GM12878 (cell line): ENCODE measurements around the gene SYNGR2. TPM values are rescaled to one million over a fixed set of nuclear protein-coding genes. Genes with fewer than 3 reads are reported as not detected.

ENCODE experiments used
- ATAC-seq: fragments of 200-7000 bp; cut with Tn5 transposase; 3 replicates; pipeline ENCODE4 v1.9.1; 2020; ENCODE audit warnings: mild to moderate bottlenecking, moderate library complexity
- BruUV-seq: library from RNA; stranded (reverse); fragments of 400-500 nt; replicated peaks from 2 replicates; lab custom pipeline; 2021; lab: Mats Ljungman, UMichigan
- CTCF ChIA-PET: fragments of 300-600 bp; sonication (Branson Sonifier 250); formaldehyde crosslinking; extraction: SDS; loops from one replicate; lab custom pipeline; 2021; ENCODE audit warnings: inconsistent platforms; lab: Yijun Ruan, JAX
- POLR2A ChIA-PET: fragments of 350-600 bp; formaldehyde crosslinking; extraction: SDS; loops from one replicate; lab custom pipeline; 2021; ENCODE audit warnings: inconsistent platforms; lab: Charles Lee
- RAD21 ChIA-PET: fragments of 300-600 bp; sonication (Branson Sonifier 250); formaldehyde crosslinking; loops from one replicate; lab custom pipeline; 2023; ENCODE audit warnings: antibody characterized with exemption; ENCODE audit not compliant: unreplicated experiment; lab: Charles Lee
- SMC1A ChIA-PET: fragments of 300-600 bp; sonication (Branson Sonifier 250); formaldehyde crosslinking; loops from one replicate; lab custom pipeline; 2023; ENCODE audit not compliant: unreplicated experiment, uncharacterized antibody; lab: Charles Lee
- DNase-seq: peaks from one replicate; pipeline ENCODE4 v3.0.0-alpha.2; 2011; ENCODE audit warnings: low read depth, low spot score
- FAIRE-seq: peaks from 3 replicates; lab custom pipeline; 2011; peaks lifted over from hg19 to GRCh38; lab: Jason Lieb, UNC
- H2AFZ ChIP-seq: 2 replicates; pipeline ENCODE4 v1.6.0; 2011; ENCODE audit warnings: low read depth, low read length, control low read depth; ENCODE audit not compliant: control insufficient read depth
- H3K27ac ChIP-seq: 2 replicates; pipeline ENCODE4 v1.5.1; 2011; ENCODE audit warnings: control low read depth; ENCODE audit not compliant: control insufficient read depth, insufficient read depth
- H3K27me3 ChIP-seq, 2 experiments: replicated peaks in 1 of 2; 2 replicates each; pipeline versions ENCODE4 v1.6.0 to v1.6.1; 2011; ENCODE audit warnings: low read length in 1 of 2; ENCODE audit not compliant: control insufficient read depth in 2 of 2, insufficient read depth in 2 of 2
- H3K36me3 ChIP-seq, 2 experiments: 2 replicates each; pipeline ENCODE4 v1.5.1; 2011; ENCODE audit warnings: low read length in 1 of 2; ENCODE audit not compliant: control insufficient read depth in 2 of 2, insufficient read depth in 2 of 2
- H3K4me1 ChIP-seq: 2 replicates; pipeline ENCODE4 v1.6.1; 2011; ENCODE audit warnings: mild to moderate bottlenecking, low read length, moderate library complexity, mixed read lengths; ENCODE audit not compliant: control insufficient read depth, insufficient read depth
- H3K4me2 ChIP-seq: 2 replicates; pipeline ENCODE4 v1.6.0; 2011; ENCODE audit warnings: control low read depth; ENCODE audit not compliant: control insufficient read depth, insufficient read depth
- H3K4me3 ChIP-seq: fragments of 200-600 bp; sonication (generic); 2 replicates; pipeline ENCODE4 v1.5.1; 2016
- H3K79me2 ChIP-seq: 2 replicates; pipeline ENCODE4 v1.6.0; 2011; ENCODE audit warnings: low read length; ENCODE audit not compliant: control insufficient read depth, insufficient read depth
- H3K9ac ChIP-seq: 2 replicates; pipeline ENCODE4 v1.8.0; 2011; ENCODE audit warnings: low read length, control low read depth, mixed read lengths; ENCODE audit not compliant: control insufficient read depth, insufficient read depth
- H3K9me3 ChIP-seq: replicated peaks from 3 replicates; pipeline ENCODE4 v1.5.1; 2011; ENCODE audit warnings: mild to moderate bottlenecking, low read length; ENCODE audit not compliant: control insufficient read depth, insufficient read depth
- H4K20me1 ChIP-seq: 2 replicates; pipeline ENCODE4 v1.6.0; 2011; ENCODE audit not compliant: control insufficient read depth, insufficient read depth
- BRCA1 ChIP-seq: IDR thresholded peaks from 2 replicates; pipeline ENCODE4 v1.6.1; 2011; ENCODE audit warnings: low read depth, low read length, improper control_type of control experiment
- CBX3 ChIP-seq: fragments of 200-600 bp; sonication (generic); IDR thresholded peaks from 2 replicates; pipeline ENCODE4 v1.6.1; 2016; ENCODE audit warnings: low read depth, borderline replicate concordance
- CHD4 ChIP-seq: fragments of 200-600 bp; sonication (generic); IDR thresholded peaks from 2 replicates; pipeline ENCODE4 v1.6.1; 2016; ENCODE audit warnings: mild to moderate bottlenecking
- IKZF1 ChIP-seq: fragments of 450-650 bp; conservative IDR thresholded peaks from 2 replicates; pipeline ENCODE4 v1.6.1; 2017; ENCODE audit warnings: antibody characterized with exemption, mild to moderate bottlenecking
- JUND ChIP-seq: IDR thresholded peaks from 2 replicates; pipeline ENCODE4 v1.6.1; 2012; ENCODE audit warnings: low read depth, mild to moderate bottlenecking, low read length, improper control_type of control experiment, moderate library complexity
- MEF2A ChIP-seq: IDR thresholded peaks from 2 replicates; pipeline ENCODE4 v1.6.1; 2011; ENCODE audit warnings: low read depth, mild to moderate bottlenecking, low read length, moderate library complexity; ENCODE audit not compliant: insufficient read depth
- RBBP5 ChIP-seq: fragments of 200-600 bp; sonication (generic); conservative IDR thresholded peaks from 2 replicates; pipeline ENCODE4 v1.6.1; 2016
- TCF3 ChIP-seq: IDR thresholded peaks from 2 replicates; pipeline ENCODE4 v1.6.1; 2012; ENCODE audit warnings: low read depth, mild to moderate bottlenecking, low read length, borderline replicate concordance; ENCODE audit not compliant: insufficient read depth
- ZNF384 ChIP-seq: IDR thresholded peaks from 2 replicates; pipeline ENCODE4 v1.6.1; 2012; ENCODE audit warnings: low read depth, mild to moderate bottlenecking, low read length, improper control_type of control experiment, borderline replicate concordance
- ZSCAN29 ChIP-seq: fragments of 450-650 bp; IDR thresholded peaks from 2 replicates; pipeline ENCODE4 v1.6.1; 2017; ENCODE audit warnings: mild to moderate bottlenecking, moderate library complexity
- WGBS: methylation state at CpG from one replicate; pipeline ENCODE4 v1.1.6; 2016; ENCODE audit warnings: low lambda C conversion rate; ENCODE audit not compliant: insufficient replicate concordance, insufficient coverage; ENCODE audit errors: missing lambda C conversion rate; 5-methylcytosine and 5-hydroxymethylcytosine counted together
- in situ Hi-C: fragments of 300-500 bp; cut with MboI; formaldehyde crosslinking; loops from 9 replicates; pipeline ENCODE4 v1.14.3; 2018; ENCODE audit warnings: mixed read lengths
- intact Hi-C: fragments of 100-400 bp; cut with micrococcal nuclease; formaldehyde crosslinking; loops from one replicate; pipeline ENCODE4 v1.14.2; 2022; ENCODE audit not compliant: unreplicated experiment
- polyA plus RNA-seq, 11 experiments: library from polyadenylated mRNA; depleted of rRNA in 4 of 11; unstranded in 6 of 11; stranded (reverse) in 5 of 11; fragments of >200 nt; fragmentation: Nextera tagmentation in 4 of 11; fragmentation: Illumina TruSeq in 1 of 11; extraction: Ambion mirVana in 4 of 11; extraction: Trizol in 1 of 11; gene quantifications; 1 replicate in 1 of 11; 2 replicates in 10 of 11; pipeline versions ENCODE4 v1.2.1 to v1.2.3, GENCODE V29; 2011 to 2016; ENCODE audit warnings: inconsistent platforms in 2 of 11, missing spikeins in 2 of 11, low read depth in 1 of 11
- total RNA-seq, 4 experiments: library from RNA; depleted of rRNA in 3 of 4; stranded (reverse); fragments of >200 nt in 3 of 4; fragmentation: Illumina TruSeq in 1 of 4; extraction: Trizol in 1 of 4; gene quantifications; 2 replicates each; pipeline versions ENCODE4 v1.2.1 to v1.2.3, GENCODE V29; 2013 to 2021
- TF ChIP-seq, protein P1 (sequence below): fragments of 450-650 bp; formaldehyde crosslinking; IDR thresholded peaks from 2 replicates; pipeline ENCODE4 v1.4.0; 2020; ENCODE audit warnings: mild to moderate bottlenecking, moderate library complexity
- TF ChIP-seq, protein P2 (sequence below): fragments of 450-650 bp; conservative IDR thresholded peaks from 2 replicates; pipeline ENCODE4 v1.6.1; 2017; ENCODE audit warnings: mild to moderate bottlenecking, moderate library complexity

Gene SYNGR2
- total and polyA plus RNA-seq, 10 of the 15 experiments (the other 5 are each of a cell fraction or from before 2014, with no cell fraction given): 4.4 to 529 (median 261) TPM

GRCh38 chr17:78163881-78164747, 4.3 kb upstream of the SYNGR2 start (continued):
- TF ChIP-seq, protein P1, sequence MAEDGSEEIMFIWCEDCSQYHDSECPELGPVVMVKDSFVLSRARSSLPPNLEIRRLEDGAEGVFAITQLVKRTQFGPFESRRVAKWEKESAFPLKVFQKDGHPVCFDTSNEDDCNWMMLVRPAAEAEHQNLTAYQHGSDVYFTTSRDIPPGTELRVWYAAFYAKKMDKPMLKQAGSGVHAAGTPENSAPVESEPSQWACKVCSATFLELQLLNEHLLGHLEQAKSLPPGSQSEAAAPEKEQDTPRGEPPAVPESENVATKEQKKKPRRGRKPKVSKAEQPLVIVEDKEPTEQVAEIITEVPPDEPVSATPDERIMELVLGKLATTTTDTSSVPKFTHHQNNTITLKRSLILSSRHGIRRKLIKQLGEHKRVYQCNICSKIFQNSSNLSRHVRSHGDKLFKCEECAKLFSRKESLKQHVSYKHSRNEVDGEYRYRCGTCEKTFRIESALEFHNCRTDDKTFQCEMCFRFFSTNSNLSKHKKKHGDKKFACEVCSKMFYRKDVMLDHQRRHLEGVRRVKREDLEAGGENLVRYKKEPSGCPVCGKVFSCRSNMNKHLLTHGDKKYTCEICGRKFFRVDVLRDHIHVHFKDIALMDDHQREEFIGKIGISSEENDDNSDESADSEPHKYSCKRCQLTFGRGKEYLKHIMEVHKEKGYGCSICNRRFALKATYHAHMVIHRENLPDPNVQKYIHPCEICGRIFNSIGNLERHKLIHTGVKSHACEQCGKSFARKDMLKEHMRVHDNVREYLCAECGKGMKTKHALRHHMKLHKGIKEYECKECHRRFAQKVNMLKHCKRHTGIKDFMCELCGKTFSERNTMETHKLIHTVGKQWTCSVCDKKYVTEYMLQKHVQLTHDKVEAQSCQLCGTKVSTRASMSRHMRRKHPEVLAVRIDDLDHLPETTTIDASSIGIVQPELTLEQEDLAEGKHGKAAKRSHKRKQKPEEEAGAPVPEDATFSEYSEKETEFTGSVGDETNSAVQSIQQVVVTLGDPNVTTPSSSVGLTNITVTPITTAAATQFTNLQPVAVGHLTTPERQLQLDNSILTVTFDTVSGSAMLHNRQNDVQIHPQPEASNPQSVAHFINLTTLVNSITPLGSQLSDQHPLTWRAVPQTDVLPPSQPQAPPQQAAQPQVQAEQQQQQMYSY (CRISPR knock-in tag): no peak
- TF ChIP-seq ZSCAN29 (no peak), CHD4 (no peak)

GRCh38 chr17:78164748-78165607, 3.4 kb upstream of the SYNGR2 start:
- CTCF ChIA-PET: interaction anchor here (1.3 kb wide), 1 partner anchor 27 kb away, joined by 4 read pairs; no protein-coding TSS in a partner anchor

More at GRCh38 chr17:78164748-78165607, 3.4 kb upstream of the SYNGR2 start:
- TF ChIP-seq CBX3 (no peak), IKZF1 (no peak), ZNF384 (no peak), MEF2A (no peak), TCF3 (no peak), BRCA1 (no peak), RBBP5 (no peak), JUND (no peak)
- TF ChIP-seq, protein P2, sequence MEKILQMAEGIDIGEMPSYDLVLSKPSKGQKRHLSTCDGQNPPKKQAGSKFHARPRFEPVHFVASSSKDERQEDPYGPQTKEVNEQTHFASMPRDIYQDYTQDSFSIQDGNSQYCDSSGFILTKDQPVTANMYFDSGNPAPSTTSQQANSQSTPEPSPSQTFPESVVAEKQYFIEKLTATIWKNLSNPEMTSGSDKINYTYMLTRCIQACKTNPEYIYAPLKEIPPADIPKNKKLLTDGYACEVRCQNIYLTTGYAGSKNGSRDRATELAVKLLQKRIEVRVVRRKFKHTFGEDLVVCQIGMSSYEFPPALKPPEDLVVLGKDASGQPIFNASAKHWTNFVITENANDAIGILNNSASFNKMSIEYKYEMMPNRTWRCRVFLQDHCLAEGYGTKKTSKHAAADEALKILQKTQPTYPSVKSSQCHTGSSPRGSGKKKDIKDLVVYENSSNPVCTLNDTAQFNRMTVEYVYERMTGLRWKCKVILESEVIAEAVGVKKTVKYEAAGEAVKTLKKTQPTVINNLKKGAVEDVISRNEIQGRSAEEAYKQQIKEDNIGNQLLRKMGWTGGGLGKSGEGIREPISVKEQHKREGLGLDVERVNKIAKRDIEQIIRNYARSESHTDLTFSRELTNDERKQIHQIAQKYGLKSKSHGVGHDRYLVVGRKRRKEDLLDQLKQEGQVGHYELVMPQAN: no peak
- in situ Hi-C loops (loop anchor here (25.0 kb wide), 1 partner anchor 1903 kb away; the partner anchor contains the start of gene UBALD2), intact Hi-C loops (no loop called here)
- Histone ChIP-seq H3K9ac (no peak overlapping the region), H4K20me1 (no peaks in the 10 kb centered on the region), H2AFZ (no peak overlapping the region), H3K9me3 (no peaks in the 10 kb centered on the region), H3K4me3 (no peak overlapping the region), H3K4me2 (no peak overlapping the region), H3K79me2 (peaks cover 21% of the 10 kb centered on the region), H3K27ac (no peak overlapping the region), H3K4me1 (peaks cover 20% of the 10 kb centered on the region), H3K36me3 (no peaks in the 10 kb centered on the region; a peak in 1 of 4 replicates), H3K27me3 (no peaks in the 10 kb centered on the region)
- DNase-seq (no peak), FAIRE-seq (no peak), ATAC-seq (no peak)
- 79% methylated on average over 16 of the region's 16 CpGs for WGBS
- SMC1A ChIA-PET: interaction anchor here (1.1 kb wide), 1 partner anchor 9 kb away, joined by 3 read pairs; no protein-coding TSS in a partner anchor
- RAD21 ChIA-PET: no interaction called here
- POLR2A ChIA-PET: no interaction called here
- BruUV-seq: no TSS peak
